ENCODE measurements around the gene PSPH.

The PSPH gene

DNA sequence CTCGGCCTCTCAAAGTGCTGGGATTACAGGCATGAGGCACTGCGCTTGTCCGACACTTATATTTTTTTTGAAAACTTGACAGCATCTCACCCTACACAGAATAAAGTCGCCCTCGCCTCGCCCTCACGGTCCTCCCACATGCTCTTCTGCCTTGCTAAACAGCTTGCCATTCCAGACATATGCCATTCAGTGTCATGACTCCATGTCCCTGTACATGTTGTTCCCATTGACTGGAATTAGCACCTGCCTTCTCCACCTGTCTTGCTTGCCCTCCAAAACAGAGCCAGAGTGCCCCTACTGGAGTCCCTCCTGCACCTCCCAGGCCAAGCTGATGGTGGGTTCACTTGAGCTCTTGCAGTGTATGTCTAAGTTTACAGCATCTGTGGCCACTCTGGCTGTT, 80.7 kb downstream of the PSPH start:
- Histone ChIP-seq H3K4me2 (no peak overlapping the region), H3K27ac (no peak overlapping the region), H3K4me3 (no peak overlapping the region), H3K9me3 (replicated peaks in 1 of 11) (peaks cover 0 to 15% (median 0%) of the 10 kb centered on the region in 11 experiments; a peak in 8 of 22 replicates), H3K9ac (no peak overlapping the region), H4K20me1 (peaks cover 24 to 98% (median 50%) of the 10 kb centered on the region in 11 experiments; a peak in 20 of 22 replicates), H3K36me3 (peaks cover 52 to 79% (median 70%) of the 10 kb centered on the region in 11 experiments), H3K4me1 (peaks cover 4 to 18% (median 13%) of the 10 kb centered on the region in 10 experiments; a peak in 19 of 20 replicates), H3K27me3 (no peaks in the 10 kb centered on the region)
- TF ChIP-seq Cebpa-rat (IDR thresholded peaks at IDR 0.05): no peak

DNA sequence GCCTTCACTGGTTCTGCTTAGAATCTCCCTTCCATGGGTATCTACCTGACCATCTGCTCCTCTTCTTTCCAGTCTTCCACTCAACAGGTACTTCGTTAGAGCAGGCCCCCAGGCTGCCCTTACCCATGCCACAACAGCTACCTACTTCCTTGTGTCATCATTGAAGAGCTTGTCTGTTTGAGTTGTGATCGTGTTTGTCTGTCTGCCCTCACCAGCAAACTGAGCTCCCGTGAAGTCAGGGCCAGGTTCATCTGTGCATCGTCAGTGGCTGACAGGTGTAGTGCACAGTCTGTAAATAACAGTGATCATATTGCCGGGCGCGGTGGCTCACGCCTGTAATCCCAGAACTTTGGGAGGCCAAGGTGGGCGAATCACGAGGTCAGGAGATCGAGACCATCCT, 81.9 kb downstream of the PSPH start:
- H3K4me3 ChIP-seq: no peak overlapping the region
- H4K20me1 ChIP-seq: peaks cover 17 to 88% (median 39%) of the 10 kb centered on the region in 11 experiments; a peak in 18 of 22 replicates
- no peaks in the 10 kb centered on the region for H3K27me3 ChIP-seq
- no peak for TF ChIP-seq Cebpa-rat (IDR thresholded peaks at IDR 0.05)
- H3K36me3 ChIP-seq: peaks cover 49 to 73% (median 63%) of the 10 kb centered on the region in 11 experiments
- H3K4me2 ChIP-seq: no peak overlapping the region
- H3K27ac ChIP-seq: no peak overlapping the region
- no peak overlapping the region for H3K9ac ChIP-seq
- peaks cover 0 to 15% (median 0%) of the 10 kb centered on the region in 11 experiments; a peak in 8 of 22 replicates for H3K9me3 ChIP-seq (replicated peaks in 1 of 11)
- H3K4me1 ChIP-seq: peaks cover 7 to 20% (median 16%) of the 10 kb centered on the region in 10 experiments; a peak in 19 of 20 replicates

DNA sequence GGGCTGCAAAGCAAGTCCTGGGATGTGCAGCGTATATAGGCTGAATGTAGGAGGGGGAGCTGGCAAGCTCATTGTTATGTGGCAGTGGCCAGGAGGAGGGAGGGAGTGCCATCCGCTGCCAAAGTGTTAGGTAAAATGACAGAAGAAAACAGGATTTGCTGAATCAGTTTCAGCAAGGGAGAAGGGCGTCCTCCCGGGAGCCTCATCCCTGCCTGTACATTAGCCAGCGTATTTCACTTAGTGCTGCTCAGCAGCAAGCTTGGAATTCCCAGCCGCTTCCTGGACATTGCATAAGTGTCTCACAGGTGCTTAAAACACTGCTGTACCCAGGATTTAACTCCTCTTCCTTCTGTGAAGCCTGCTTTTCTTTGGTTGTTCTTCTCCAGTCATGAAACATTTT, 84.4 kb downstream of the PSPH start:
- Histone ChIP-seq H3K9me3 (replicated peaks in 1 of 11) (peaks cover 0 to 15% (median 0%) of the 10 kb centered on the region in 11 experiments; a peak in 8 of 22 replicates), H3K4me2 (peak overlapping the region in 4 of 11 experiments; percentile 70 to 93 (median 84); a peak in 4 of 22 replicates), H3K9ac (no peak overlapping the region), H4K20me1 (peaks cover 16 to 63% (median 23%) of the 10 kb centered on the region in 11 experiments; a peak in 18 of 22 replicates), H3K36me3 (peaks cover 48 to 58% (median 52%) of the 10 kb centered on the region in 11 experiments), H3K4me3 (no peak overlapping the region), H3K27ac (no peak overlapping the region), H3K27me3 (no peaks in the 10 kb centered on the region), H3K4me1 (peaks cover 15 to 30% (median 27%) of the 10 kb centered on the region in 10 experiments; a peak in 19 of 20 replicates)
- no peak for TF ChIP-seq Cebpa-rat (IDR thresholded peaks at IDR 0.05)

- peaks cover 9 to 54% (median 17%) of the 10 kb centered on the region in 11 experiments; a peak in 18 of 22 replicates for H4K20me1 ChIP-seq
- H3K4me2 ChIP-seq: peak overlapping the region; percentile 70 to 93 (median 81)
- H3K36me3 ChIP-seq: peaks cover 44 to 52% (median 46%) of the 10 kb centered on the region in 11 experiments
- H3K4me1 ChIP-seq: peaks cover 15 to 30% (median 27%) of the 10 kb centered on the region in 10 experiments; a peak in 19 of 20 replicates
- H3K9ac ChIP-seq: peak overlapping the region; percentile 91 to 99 (median 96); a peak in 21 of 22 replicates
- peaks cover 0 to 15% (median 0%) of the 10 kb centered on the region in 11 experiments; a peak in 8 of 22 replicates for H3K9me3 ChIP-seq (replicated peaks in 1 of 11)
- peak overlapping the region; percentile 53 to 93 (median 81) for H3K4me3 ChIP-seq
- no peaks in the 10 kb centered on the region for H3K27me3 ChIP-seq
- H3K27ac ChIP-seq: peak overlapping the region in 6 of 11 experiments; percentile 32 to 97 (median 94); a peak in 10 of 22 replicates
- no peak for TF ChIP-seq Cebpa-rat (IDR thresholded peaks at IDR 0.05)
These were observed 85.3 kb downstream of the PSPH start for GRCh38 chr7:55965805-55966421.

DNA sequence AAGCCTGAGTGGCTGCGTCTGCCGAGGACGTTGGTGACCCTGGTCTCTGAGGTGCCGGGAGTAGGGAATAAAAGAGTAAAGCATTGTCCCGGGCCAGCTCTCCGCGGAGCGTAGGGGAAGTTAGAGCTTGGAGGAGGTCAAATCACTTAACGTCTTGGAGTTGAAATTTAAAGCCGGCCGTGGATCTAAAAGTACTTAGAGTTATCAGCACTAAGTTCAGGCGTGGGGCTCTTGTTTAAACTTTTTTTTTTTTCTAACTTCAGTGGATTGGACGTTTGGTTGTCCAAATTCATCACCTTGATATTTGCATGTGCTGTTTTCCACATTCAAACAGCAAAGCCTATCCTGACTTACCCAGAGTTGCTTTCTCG, 86.2 kb downstream of the PSPH start:
- H3K4me3 ChIP-seq: peak overlapping the region; percentile 53 to 93 (median 81)
- H3K36me3 ChIP-seq: peaks cover 36 to 44% (median 38%) of the 10 kb centered on the region in 11 experiments
- peak overlapping the region; percentile 91 to 99 (median 96) for H3K9ac ChIP-seq
- TF ChIP-seq Cebpa-rat (IDR thresholded peaks at IDR 0.05): no peak
- H3K9me3 ChIP-seq (replicated peaks in 1 of 11): peaks cover 0 to 15% (median 0%) of the 10 kb centered on the region in 11 experiments; a peak in 8 of 22 replicates
- peaks cover 15 to 30% (median 27%) of the 10 kb centered on the region in 10 experiments; a peak in 19 of 20 replicates for H3K4me1 ChIP-seq
- peak overlapping the region; percentile 70 to 93 (median 81) for H3K4me2 ChIP-seq
- peak overlapping the region; percentile 90 to 97 (median 94) for H3K27ac ChIP-seq
- peaks cover 1 to 45% (median 10%) of the 10 kb centered on the region in 11 experiments; a peak in 14 of 22 replicates for H4K20me1 ChIP-seq
- no peaks in the 10 kb centered on the region for H3K27me3 ChIP-seq

DNA sequence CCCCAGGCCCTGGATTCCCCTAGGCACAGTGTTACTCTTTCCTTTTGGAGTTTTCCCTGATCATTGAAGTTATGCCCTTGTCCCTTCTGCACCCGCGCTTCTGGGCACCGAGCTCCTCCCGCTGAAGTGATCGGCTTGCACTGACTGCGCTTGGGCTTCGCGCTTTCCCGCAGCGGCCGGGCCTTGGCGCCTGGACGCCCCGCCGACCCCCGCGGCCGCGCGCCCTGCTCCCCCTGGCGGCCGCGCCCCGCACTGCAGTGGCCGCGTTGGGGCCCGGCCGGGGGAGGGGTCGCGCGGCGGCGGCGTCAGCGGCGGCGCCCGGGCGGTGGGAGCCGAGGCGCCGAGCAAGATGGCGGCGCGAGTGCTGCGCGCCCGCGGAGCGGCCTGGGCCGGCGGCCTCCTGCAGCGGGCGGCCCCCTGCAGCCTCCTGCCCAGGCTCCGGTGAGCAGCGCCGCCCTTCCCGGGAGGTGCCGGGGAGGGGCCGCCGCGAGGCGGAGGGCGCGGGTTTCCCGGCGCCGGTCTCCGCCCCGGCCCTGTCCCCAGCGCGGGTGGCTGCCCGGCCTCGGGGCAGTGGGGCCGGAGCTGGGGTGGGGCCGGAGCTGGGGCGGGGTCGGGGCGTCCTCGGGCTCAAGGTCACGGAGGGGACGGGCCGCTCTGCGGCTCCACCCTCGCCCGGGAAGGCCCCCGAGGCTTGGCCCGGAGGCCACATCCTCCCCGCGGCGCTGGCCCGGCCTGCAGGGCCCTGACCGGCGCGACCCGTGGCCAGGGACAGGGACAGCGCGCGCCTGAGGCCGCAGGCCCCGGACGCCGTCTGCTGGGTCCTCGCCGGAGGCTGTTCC, 86.8 kb downstream of the PSPH start, which contains the start of gene NIPSNAP2:
TSS of gene NIPSNAP2 (plus strand) at position 325 of the 839 bp plus-strand sequence. CDS start at position 350, 25 bp downstream.
- peak within 1 kb of the TSS; percentile 53 to 93 (median 81) for H3K4me3 ChIP-seq
- H3K27me3 ChIP-seq: no peaks in the 10 kb centered on the region
- peak within 1 kb of the TSS; percentile 91 to 99 (median 96) for H3K9ac ChIP-seq
- H4K20me1 ChIP-seq: peaks cover 0 to 39% (median 10%) of the 10 kb centered on the region in 11 experiments; a peak in 13 of 22 replicates
- peak within 1 kb of the TSS; percentile 72 to 93 (median 82) for H3K4me2 ChIP-seq
- TF ChIP-seq Cebpa-rat (IDR thresholded peaks at IDR 0.05): no peak
- peaks cover 0 to 15% (median 0%) of the 10 kb centered on the region in 11 experiments; a peak in 8 of 22 replicates for H3K9me3 ChIP-seq (replicated peaks in 1 of 11)
- peak within 1 kb of the TSS; percentile 90 to 97 (median 94) for H3K27ac ChIP-seq
- H3K36me3 ChIP-seq: peaks cover 33 to 38% (median 34%) of the 10 kb centered on the region in 11 experiments
- H3K4me1 ChIP-seq: peaks cover 15 to 30% (median 27%) of the 10 kb centered on the region in 10 experiments; a peak in 19 of 20 replicates

GRCh38 chr7:55963584-55964168, 87.6 kb downstream of the PSPH start:
- Histone ChIP-seq H3K27me3 (no peaks in the 10 kb centered on the region), H3K4me2 (peak overlapping the region; percentile 62 to 89 (median 79)), H3K36me3 (peaks cover 25 to 30% (median 27%) of the 10 kb centered on the region in 11 experiments), H3K9ac (peak overlapping the region; percentile 91 to 99 (median 96)), H3K27ac (peak overlapping the region; percentile 90 to 97 (median 94); a peak in 21 of 22 replicates), H3K4me1 (peaks cover 15 to 30% (median 27%) of the 10 kb centered on the region in 10 experiments; a peak in 19 of 20 replicates), H3K9me3 (replicated peaks in 1 of 11) (peaks cover 0 to 13% (median 0%) of the 10 kb centered on the region in 11 experiments; a peak in 4 of 22 replicates), H3K4me3 (peak overlapping the region; percentile 53 to 93 (median 81)), H4K20me1 (peaks cover 0 to 32% (median 8%) of the 10 kb centered on the region in 11 experiments; a peak in 13 of 22 replicates)
- TF ChIP-seq Cebpa-rat (IDR thresholded peaks at IDR 0.05): no peak

DNA sequence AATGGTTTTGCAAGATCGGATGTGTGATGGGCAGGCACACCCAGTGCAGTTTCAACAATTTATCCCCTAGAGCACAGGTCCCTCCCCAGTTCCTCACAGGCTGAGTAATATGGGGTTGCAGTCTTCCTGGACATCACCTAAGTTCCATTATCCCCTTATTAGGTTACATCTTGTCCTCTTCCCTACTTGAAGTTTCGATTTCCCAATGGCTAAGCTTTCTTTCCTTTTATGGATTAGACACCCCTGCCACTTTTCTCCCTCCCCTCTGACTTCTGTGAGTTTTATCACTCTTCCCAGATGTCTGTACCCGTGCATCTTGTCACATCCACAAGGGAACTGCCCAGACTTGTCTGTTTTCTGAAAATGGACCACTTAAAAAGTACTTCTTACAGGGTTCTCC, 89.2 kb downstream of the PSPH start:
- Histone ChIP-seq H4K20me1 (peaks cover 0 to 16% (median 4%) of the 10 kb centered on the region in 11 experiments; a peak in 8 of 22 replicates), H3K27me3 (no peaks in the 10 kb centered on the region), H3K4me2 (no peak overlapping the region), H3K9ac (no peak overlapping the region), H3K27ac (no peak overlapping the region), H3K4me1 (peaks cover 15 to 28% (median 25%) of the 10 kb centered on the region in 10 experiments; a peak in 19 of 20 replicates), H3K9me3 (replicated peaks in 1 of 11) (0 out of 22 replicates have a peak, but pooled peaks cover 0 to 1% (median 0%) of the 10 kb centered on the region in 11 experiments), H3K36me3 (peaks cover 8 to 23% (median 15%) of the 10 kb centered on the region in 11 experiments; a peak in 21 of 22 replicates), H3K4me3 (no peak overlapping the region)
- no peak for TF ChIP-seq Cebpa-rat (IDR thresholded peaks at IDR 0.05)

Data from BLaER1 treated with 17β-estradiol and CSF1 and Interleukin-3, amounts not matched to agents 10 nM and 100 nM (cell line).